ENCODE measurements around the gene SLC6A7.
A peak's percentile ranks its signal among the peaks of the same experiment; 100 is the strongest.

Gene SLC6A7

DNA sequence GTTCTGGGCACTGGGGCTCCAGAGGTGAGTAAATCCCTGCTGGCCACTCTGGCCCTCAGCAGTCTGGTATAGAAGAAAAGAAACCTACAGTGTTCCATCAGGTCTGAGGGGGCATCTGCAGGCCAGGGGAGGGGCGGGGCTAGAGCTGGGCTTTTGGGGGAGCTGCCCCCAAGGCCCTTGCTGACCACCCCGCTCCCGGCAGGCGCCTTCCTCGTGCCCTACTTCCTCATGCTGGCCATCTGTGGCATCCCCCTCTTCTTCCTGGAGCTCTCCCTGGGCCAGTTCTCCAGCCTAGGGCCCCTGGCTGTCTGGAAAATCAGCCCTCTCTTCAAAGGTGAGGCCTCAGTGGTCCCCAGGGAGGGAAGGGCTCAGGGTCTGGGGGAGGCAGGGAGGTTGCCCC, 6.7 kb downstream of the SLC6A7 start:
- DNase-seq, result no peak

DNA sequence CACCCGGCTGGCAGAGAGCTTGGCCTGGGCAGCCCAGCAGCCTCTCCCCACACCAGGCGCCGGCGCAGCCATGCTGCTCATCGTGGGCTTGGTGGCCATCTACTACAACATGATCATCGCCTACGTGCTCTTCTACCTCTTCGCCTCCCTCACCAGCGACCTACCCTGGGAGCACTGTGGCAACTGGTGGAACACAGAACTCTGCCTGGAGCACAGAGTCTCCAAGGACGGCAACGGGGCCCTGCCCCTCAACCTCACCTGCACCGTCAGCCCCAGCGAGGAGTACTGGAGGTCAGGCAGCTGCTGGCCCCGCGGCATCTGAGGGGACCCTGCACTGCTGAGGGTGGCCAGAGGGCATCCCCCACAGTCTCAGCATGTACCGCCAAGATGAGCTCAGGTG, 7.1 kb downstream of the SLC6A7 start:
- DNase-seq, result no peak

DNA sequence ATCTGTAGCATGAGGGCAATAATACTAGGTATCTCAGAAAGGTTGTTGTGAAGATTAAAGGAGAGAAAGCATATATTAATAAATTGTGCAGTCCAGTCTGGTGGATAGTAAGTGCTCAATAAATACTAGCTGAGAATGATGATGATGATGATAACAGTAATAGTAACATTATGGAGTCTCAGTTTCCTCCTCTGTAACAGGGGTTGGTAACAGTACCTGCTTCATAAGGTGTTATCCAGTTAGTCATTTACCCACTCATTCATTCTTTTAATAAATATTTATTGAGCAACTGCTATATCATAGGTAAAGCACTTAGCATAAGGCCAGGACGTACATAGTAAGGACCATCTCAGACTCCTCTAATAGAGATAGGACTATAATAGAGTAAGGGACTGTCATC, 7.6 kb downstream of the SLC6A7 start:
- no peak for DNase-seq

DNA sequence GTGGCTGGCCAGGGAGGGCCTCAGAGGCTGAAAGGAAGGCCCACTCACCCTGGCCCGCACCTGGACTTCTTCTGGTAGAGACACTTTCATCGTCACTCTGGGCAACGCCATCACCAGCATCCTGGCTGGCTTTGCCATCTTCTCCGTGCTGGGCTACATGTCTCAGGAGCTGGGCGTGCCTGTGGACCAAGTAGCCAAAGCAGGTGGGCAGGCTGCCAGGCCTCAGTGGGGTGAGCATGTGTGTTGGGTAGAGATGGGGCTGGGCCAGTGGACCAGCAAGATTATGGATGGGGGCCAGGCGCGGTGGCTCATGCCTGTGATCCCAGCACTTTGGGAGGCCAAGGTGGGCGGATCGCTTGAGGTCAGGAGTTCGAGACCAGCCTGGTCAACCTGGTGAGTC, 12.6 kb downstream of the SLC6A7 start:
- DNase-seq, result no peak

DNA sequence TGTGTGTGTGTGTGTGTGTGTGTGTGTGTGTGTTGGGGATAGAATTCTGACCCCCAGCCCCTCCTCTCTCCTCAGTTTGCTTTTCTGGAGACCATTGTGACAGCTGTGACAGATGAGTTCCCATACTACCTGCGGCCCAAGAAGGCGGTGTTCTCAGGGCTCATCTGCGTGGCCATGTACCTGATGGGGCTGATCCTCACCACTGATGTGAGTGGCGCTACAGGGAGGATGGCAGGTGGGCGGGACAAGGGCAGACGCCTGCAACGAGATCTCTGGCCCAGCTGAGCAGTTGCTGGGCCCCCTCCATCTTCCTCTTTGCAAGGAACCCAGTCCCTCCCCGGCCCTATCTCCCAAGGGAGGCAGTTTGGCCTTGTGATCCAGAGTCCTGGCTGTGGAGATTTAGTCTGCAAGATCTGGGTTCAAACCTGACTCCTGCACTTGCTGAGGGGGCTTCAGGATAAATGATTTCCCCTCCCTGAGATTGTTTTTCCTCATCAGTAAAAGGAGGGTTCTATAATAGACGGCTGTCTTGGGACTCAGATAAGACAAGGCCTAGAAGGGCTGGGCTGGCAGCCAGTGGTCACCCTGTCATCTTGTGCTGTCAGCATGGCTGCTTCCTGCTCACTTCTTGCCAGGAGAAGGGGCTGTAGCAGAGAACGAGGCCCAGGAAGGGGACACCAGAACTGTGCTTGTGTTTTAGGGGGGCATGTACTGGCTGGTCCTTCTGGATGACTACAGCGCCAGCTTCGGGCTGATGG, 14.1 kb downstream of the SLC6A7 start:
- DNase-seq, result no peak

DNA sequence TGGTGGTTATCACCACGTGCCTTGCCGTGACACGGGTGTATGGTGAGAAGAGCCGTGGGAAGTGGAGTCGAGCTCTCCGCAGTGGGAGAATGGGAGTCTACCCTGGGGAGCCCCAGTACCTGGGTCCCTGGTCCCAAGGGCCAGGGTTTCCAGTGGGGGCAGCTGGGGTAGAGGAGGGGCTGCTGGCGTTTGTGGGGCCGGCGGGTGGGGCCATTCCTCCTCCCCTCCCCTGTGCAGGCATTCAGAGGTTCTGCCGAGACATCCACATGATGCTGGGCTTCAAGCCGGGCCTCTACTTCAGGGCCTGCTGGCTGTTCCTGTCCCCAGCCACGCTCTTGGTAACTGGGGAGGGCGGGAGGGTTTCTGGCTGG, 14.7 kb downstream of the SLC6A7 start:
- DNase-seq, result no peak

DNA sequence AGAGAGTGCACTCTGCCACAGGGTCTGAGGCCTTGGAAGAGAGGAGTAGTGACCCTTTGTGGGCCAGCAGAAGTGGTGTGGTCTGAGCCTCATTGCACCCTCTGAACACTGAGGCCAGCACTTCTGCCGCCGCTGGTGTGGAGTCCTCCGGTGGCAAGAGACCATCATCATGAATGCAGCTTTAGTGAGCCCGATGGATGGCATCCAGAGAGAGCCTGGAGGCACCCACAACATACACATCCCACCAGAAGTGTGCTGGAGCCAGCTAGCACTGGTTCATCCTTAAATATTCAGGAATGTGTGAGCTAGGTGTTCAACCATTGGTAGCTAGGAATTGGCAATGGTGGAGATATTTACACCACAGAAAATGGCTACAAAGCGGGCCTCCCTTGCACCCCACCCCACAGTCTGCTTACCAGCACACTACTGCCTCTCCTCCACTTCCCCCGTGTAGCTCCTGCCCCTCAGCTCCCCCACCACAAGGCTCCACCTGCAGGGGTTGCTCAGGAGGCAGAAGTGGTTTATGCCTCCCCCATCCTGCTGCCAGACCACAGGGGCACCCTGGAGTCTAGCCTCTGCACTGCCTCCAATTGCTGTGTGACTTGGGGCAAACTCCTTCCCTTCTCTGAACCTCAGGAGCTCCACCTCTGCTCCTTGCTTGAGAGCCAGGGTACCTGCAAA, 16.4 kb downstream of the SLC6A7 start:
- no peak for DNase-seq

DNA sequence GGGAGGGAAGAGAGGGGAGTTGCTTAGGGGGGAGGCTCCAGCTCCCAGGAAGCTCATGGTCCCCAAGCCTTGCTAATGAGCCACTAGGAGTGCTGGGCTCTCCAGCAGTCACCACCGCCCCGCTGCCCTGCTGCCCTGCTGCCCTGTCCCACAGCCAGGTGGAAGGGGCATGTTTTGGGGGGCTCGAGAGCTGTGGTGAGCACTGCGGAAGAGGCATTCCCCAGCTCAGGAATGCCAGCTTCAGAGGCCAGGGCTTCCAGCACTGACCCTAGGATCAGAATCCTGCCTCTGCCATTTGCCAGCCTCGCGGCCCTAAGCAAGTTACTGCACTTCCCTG, 16.9 kb downstream of the SLC6A7 start:
- DNase-seq, result no peak

DNA sequence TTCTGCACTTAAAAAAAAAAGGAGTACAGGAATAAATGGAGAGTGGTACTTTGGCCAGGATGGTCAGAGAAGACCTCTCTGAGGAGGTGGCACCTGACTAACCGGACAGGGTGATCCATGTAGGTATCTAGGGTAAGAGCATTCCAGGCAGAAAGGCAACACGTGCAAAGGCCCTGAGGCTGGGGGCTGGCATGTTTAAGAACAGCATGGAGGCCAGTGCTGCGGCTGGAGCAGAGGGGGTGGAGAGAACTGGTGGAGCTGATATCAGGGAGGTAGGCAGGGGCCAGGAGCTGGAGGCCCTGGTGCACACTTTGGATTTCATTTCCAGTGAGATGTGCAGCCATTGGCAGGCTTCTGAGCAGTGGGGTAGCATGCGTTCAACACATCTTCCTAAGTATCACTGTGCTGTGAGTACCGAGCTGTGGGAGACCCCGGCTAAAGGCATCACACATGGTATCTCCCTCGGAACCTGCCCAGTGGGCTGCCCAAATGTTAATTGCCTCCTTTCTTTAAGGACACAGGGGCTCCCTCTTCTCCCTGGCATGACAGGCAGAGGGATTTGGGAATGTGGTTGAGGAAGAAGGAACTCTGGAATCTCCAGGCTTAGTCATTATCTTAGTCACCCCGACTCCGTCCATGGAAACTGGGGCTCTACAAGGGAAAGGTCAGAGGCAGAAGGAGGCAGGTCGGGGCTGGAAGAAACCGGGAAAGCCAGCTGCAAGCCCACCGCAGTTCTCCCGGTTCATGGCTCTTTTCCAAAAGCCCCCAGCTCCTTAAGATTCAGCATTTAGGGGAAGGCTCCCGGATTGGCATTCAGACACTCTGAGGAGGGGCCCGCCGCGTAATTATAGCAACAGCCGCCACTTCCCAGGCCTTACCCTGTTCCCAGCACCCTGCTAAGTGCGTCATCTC, 18.6 kb downstream of the SLC6A7 start:
- no peak for DNase-seq

DNA sequence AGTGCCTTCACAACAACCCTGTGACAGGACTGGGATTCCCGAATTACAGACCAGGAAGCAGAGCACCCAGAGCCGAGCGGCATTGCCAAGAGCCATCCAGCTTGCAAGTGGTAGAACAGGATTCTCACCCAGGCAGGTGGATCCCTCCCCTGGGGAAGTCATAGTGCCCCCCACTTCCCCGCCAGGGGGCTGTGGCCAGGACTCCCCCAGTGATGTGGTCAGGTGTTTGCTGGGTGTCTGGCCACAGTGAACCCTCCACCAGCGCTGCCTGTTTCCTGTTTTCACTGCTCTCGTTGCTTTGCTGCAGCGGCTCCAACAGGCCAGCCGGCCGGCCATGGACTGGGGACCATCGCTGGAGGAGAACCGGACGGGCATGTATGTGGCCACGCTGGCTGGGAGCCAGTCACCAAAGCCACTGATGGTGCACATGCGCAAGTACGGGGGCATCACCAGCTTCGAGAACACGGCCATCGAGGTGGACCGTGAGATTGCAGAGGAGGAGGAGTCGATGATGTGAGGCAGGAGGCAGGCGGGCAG, 19.3 kb downstream of the SLC6A7 start:
- no peak for DNase-seq

DNA sequence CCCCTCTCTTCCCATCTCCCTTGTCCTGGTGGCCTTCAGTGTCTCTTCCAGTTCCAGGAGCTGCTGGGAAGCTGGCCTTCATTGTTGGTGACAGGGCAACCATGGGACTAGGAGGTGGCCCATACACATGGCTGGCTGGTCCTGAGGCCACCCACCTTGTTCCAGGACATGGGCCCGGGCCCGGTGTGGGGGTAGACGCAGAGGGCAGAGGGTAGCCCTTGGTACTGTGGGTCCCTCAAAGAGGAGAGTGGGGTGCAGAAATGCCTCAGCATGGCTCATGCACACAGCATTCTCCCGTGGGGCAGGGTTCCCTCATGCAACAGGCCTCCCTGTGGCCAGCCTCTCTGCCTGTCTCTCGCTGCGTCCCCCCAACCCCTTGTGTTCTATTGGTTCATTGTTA, 20.8 kb downstream of the SLC6A7 start:
- DNase-seq, result no peak

DNA sequence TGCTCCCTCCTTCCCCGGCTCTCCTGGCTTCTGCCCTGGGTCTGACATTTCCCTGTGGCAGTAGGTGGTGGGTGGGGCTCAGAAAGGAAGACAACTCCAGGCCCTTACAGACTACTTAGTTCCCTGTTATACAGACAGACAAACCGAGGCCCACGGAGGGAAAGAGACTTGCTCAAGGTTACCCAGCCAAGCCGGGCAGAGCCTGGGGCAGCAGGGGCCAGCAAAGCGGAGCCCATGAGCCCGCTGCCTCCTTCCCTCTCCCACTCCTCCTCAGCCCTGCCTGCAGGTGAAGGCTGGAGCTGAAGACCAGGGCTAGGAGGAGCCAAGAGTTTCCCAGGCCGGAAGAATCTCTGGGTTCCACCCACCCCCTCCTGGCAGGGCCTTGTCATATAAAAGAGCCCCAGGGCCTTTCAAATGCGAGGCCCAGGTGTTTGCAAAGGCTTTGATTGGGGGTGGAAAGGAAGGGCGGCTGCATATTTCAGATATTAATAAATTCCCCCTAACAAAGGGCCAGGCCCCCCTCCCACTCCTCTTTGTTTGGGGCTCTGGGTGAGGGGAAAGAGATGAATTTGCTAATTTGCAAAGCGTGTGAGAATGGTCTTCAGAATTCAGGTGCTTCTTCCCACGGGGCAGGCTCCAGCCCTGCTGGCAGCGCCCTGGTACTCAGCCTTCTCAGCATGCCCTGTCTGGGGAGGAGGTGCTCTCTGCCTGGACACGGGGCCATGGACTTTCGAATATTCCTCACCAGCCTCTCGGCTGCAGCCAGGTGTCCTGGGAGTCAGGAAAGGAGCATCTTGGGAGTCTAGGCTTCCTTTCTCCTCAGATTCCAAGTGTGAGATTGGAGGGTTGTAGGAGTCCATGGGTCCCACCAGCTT, 21.5 kb downstream of the SLC6A7 start:
- no peak for DNase-seq

DNA sequence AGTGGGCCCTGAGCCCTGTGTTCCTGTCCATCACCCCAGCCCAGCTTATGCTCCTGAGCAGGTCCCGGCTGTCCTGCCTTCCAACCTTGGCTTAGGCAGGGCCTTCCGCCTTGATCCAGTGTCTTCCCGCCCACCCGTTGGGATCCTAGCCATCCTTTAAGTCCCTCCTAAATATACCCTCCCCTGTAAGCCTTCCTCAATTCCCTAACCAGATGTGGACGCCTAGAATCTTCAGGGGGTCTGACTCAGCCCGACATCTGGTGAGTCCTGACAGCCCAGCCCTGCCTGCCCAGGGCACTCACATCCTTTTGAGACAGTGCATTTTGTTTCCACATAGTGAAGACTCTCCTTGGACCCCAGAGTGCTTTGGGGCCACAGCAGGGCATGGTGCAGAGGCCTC, 23.7 kb downstream of the SLC6A7 start:
- no peak for DNase-seq

DNA sequence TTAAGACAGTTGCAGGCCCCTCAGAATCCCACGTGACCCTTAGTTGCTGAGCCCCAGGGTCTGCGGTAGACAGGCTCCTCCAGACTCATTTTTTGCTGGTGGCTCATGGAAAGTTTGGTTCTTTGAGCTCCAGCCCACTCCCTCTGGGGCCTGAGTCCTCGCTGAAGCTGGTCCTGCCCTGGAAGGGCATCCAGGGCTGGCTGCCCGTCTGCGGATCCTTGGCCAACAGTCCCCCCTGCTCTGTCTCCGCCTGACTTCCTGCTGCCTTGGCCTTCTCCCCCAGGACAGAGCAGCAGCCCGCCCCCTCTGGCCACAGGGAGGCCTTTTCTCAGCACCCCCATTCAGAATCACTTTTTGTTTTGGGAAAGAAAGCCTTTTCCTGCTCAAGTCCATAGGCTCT, 24.4 kb downstream of the SLC6A7 start:
- no peak for DNase-seq

DNA sequence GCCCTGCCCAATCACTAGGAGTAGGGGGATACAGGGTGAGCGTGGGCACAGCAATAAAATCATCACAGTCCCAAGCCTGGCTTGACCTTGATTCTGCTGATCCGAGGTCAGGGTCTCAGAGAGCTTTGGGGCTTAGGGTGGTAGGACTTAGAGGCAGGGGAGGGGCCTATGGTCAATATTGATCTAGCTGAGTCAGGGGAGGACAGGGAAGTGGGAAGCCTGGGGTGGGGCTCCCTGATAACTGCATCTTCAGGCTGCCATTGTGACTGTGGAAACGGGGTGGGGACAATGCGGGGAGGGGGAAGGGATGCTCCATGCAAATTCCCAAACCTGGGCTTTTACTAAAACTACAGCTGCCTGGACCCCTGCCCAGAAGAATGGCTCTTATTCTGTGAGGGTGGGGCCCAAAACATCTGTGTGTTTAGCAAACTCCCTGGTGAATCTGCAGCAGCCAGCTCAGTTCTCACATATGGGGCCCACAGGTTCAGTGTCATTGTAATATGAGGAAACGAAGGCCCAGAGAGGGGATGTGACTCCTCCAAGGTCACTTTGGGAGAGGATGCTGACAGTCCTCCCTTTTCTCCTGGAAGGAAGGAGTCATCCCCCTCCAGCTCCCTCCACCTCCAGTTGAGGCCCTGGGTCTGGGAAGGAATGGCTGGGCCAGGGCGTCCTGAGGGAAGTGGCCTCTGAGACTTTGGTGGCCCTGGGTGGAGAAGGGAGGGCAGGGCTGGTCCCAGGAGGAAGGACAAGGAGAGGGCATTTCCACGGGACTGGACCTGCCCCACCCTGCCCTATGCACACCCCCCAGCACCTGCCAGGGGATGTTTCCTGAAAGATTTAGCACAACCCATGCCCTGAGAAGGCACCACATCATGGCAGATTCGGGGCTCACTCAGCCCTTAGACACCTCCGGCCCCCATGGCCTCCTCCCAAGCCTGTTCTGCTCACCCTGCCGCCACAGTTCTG, 26.4 kb downstream of the SLC6A7 start:
- DNase-seq, result no peak

DNA sequence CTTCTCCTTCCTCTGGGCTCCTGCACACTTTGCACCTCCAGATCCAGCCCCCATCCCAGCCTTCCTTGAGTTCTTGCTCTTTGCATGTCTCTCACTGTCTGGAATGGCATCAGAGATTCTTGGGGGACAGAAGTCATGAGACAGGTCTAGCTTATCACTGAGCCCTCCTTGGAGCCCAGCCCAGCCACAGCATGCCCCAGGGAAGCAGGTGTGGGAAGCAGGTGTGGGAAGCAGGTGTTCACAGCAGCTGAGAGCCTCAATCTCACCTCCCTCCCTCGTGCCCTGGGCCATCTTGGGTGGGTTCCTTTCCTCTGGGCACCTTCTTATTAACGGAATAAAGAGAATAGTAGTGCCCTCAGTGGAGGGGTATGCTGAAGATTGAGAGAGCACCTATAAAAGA, 27.2 kb downstream of the SLC6A7 start:
- DNase-seq, result no peak

DNA sequence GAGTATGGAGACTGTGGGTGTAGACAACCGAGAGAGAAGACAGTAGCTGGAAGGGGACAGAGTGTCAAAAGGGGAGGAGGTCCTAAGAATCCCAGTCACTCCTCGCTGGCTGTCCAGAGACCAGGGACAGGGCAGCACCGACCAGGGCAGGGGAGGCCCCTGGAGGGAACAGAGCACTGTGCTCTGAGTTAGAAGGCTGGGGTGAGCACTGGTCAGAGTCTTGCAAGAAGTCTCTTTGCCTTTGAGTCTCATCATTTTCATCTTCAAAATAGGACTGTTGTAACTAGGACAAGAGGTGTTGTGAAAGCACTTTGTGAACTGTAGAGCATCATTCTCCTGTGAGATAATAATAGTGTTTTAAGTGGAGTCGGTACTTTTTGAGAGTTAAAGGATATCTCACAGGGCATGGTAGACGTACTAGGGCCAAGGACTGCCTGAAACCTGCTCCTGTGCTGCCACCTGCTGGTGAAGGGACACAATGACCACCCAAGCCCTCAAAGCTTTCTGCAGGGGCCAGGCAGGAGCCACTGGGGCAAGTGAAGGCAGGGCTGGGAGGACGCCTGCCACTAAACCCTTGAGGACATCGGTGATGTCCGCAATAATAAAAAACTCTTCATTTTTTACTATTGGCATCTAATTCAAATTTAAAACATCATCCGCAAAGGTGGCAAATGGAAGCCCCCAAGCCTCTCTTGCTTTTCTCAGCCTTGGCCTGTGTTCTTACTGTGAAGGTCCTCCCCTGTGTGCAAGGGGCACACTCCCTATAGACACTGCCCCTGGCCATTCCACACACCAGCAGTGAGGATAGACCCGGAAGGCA, 28.2 kb downstream of the SLC6A7 start:
- peak; percentile 83 for DNase-seq

DNA sequence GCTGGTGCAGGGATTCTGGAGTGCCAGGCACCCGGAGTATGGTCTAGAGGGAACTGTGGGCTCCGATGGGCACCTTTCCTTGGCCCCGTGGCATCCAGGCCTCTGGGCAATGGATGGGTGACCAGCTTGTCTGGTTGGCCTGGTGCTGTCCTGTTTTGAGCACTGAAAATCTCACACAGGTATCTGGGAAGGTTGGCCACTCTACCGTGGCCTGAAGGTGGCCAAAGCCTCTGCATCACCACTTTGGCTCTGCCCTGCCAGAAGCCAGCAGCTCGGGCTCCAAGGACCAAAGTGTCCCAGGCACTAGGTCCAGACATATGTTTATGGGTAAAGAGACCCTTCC, 28.8 kb downstream of the SLC6A7 start:
- DNase-seq, result no peak

DNA sequence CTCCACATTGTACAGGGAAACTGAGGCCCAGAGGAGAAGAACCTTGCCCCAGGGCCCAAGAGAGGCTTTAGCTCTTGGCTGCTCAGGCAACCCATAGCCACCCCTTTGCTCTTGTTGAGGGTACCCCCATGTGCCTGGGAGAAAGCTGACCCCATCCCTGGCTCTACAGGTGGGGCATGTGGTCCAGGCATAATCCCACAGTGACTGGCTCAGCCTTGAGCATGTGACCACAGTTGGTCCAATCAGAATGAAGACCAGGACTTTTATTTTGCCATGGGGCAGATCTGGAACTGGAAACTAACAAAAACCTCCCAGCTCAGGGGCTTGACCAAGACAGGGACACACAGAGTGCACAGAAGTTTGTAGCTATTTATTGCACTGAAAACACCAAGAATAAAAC, 29.3 kb downstream of the SLC6A7 start:
- no peak for DNase-seq

DNA sequence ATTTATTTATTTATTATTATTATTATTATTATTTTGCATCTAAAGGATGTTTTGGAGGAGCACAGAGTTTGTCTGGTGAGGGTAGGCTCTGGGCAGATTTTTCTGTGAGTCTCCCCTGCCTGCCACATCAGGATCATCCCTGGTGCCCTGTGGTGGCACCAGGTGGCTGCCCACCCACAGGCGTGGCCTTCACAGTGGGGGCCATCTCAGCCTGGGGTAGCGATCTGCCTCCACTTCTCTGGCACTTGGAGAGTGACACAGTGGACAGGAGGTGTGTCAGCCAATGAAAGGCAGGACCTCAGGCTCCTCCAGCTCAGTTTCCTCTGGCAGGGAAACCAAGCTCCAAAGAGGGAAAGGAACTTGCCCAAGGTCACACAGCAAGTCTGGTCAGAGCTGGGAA, 30.0 kb downstream of the SLC6A7 start:
- no peak for DNase-seq

DNA sequence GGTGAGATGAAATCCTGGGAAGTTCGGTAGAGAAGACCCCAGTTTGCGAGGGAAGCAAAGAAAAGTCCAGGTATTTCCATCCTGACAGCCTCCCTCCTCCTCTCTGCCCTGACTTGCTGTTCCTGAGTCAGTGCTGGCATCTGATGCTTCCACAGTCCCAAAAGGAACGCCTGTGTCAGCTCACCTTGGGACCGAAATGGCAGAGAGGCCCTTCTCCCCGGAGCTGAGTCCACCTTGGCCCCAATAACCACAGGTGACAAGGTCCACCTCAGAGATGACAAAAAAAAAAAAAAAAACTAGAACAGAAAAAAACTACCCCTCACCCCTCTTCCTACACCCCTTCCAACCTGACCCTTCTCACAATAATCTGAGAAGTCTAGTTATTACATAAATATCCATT, 31.6 kb downstream of the SLC6A7 start:
- DNase-seq, result no peak
